ENCODE results near the gene RNF114. TPM values are rescaled to one million over a fixed set of nuclear protein-coding genes. Genes with fewer than 3 reads are reported as not detected.
A peak's percentile ranks its signal among the peaks of the same experiment; 100 is the strongest.

The RNF114 gene
- total and polyA plus RNA-seq, 10 of the 15 experiments (the other 5 are each of a cell fraction or from before 2014, with no cell fraction given): 28.0 to 82.3 (median 47.2) TPM

GRCh38 chr20:49936153-49937026 is at the start of gene RNF114 (continued):
- TF ChIP-seq EED (IDR thresholded peaks at IDR 0.05; ENCODE audit: low read depth) (no peak), TBL1XR1 (IDR thresholded peaks at IDR 0.05; ENCODE audit: low read depth, low read length) (peak; percentile 15; the same call in 1 of the 2 replicates), CREM (IDR thresholded peaks at IDR 0.05; ENCODE audit: low read depth) (peak; percentile 68; the same call in 1 of the 2 replicates), CHD1 (IDR thresholded peaks at IDR 0.05; ENCODE audit: low read depth, low read length) (peak; percentile 70; the same call in 1 of the 2 replicates), ZNF207 (IDR thresholded peaks at IDR 0.05; ENCODE audit: borderline replicate concordance) (0 out of 2 replicates have a peak, but pooled peaks have one; percentile 28), TCF3 (IDR thresholded peaks at IDR 0.05; ENCODE audit: borderline replicate concordance, insufficient read depth, low read depth, low read length) (0 out of 2 replicates have a peak, but pooled peaks have one; percentile 60), PML (IDR thresholded peaks at IDR 0.05; ENCODE audit: low read length) (0 out of 2 replicates have a peak, but pooled peaks have one; percentile 52), PAX8 (IDR thresholded peaks at IDR 0.05) (no peak), SPI1 (IDR thresholded peaks at IDR 0.05; ENCODE audit: borderline replicate concordance, insufficient read depth, low read depth, low read length) (0 out of 2 replicates have a peak, but pooled peaks have one; percentile 23), POLR2A (IDR thresholded peaks at IDR 0.05; ENCODE audit: low read depth, low read length) (peak; percentile 97), RUNX3 (IDR thresholded peaks at IDR 0.05; ENCODE audit: low read length) (no peak; the same call in 1 of the 2 replicates), BRCA1 (IDR thresholded peaks at IDR 0.05; ENCODE audit: low read depth, low read length) (no peak), LARP7 (IDR thresholded peaks at IDR 0.05) (0 out of 2 replicates have a peak, but pooled peaks have one; percentile 35), TCF7 (IDR thresholded peaks at IDR 0.05; ENCODE audit: borderline replicate concordance) (no peak), SMC3 (IDR thresholded peaks at IDR 0.05; ENCODE audit: borderline replicate concordance, low read length) (no peak), RAD21 (IDR thresholded peaks at IDR 0.05; ENCODE audit: insufficient read depth, low read depth, low read length) (no peak), BCL11A (IDR thresholded peaks at IDR 0.05; ENCODE audit: low read depth, low read length) (no peak), NR2F1 (conservative IDR thresholded peaks at IDR 0.05) (no peak)

Measured in GM12878 (cell line).